Raji (cell line): ENCODE results near the gene PRR20B.
"Not testable (repeated sequence)": the region's sequence is repeated elsewhere in the genome, so short reads cannot be mapped to it uniquely, and the experiment has no call there.

ENCODE experiments used
- POLR2A ChIP-seq: IDR thresholded peaks from 2 replicates; pipeline ENCODE4 v1.6.1; 2011; ENCODE audit warnings: low read depth, low read length, control low read depth; ENCODE audit not compliant: insufficient read depth

PRR20B gene

GRCh38 chr13:57147188-57147587, at the start of gene PRR20B:
TSS of gene PRR20B (plus strand) at chr13:57147488. CDS start at chr13:57147875, 387 bp downstream.
- not testable (repeated sequence) for TF ChIP-seq POLR2A

GRCh38 chr13:57114945-57115344, 32.3 kb upstream of the PRR20B start:
- TF ChIP-seq POLR2A, result no peak

GRCh38 chr13:57123681-57124080, 23.6 kb upstream of the PRR20B start:
- no peak for TF ChIP-seq POLR2A

GRCh38 chr13:57128909-57129308, 18.4 kb upstream of the PRR20B start:
- TF ChIP-seq POLR2A, result no peak

- TF ChIP-seq POLR2A, result no peak
These were observed 11.2 kb upstream of the PRR20B start for GRCh38 chr13:57136093-57136492.

- no peak for TF ChIP-seq POLR2A
These were observed 9.7 kb upstream of the PRR20B start for GRCh38 chr13:57137585-57137984.

- TF ChIP-seq POLR2A, result no peak
These were observed 8.3 kb upstream of the PRR20B start for GRCh38 chr13:57138988-57139387.

- TF ChIP-seq POLR2A, result not testable (repeated sequence)
These were observed 6.9 kb upstream of the PRR20B start, which contains the start of gene PRR20A for GRCh38 chr13:57140235-57140968. TSS of gene PRR20A (plus strand) at chr13:57140918. CDS start at chr13:57141305, 387 bp downstream.

- not testable (repeated sequence) for TF ChIP-seq POLR2A
These were observed 6.5 kb downstream of the PRR20B start, which contains the start of gene PRR20C for GRCh38 chr13:57153761-57154160. TSS of gene PRR20C (plus strand) at chr13:57154061. CDS start at chr13:57154448, 387 bp downstream.

GRCh38 chr13:57160332-57160731, 13.0 kb downstream of the PRR20B start, which contains the start of gene PRR20D:
TSS of gene PRR20D (plus strand) at chr13:57160632. CDS start at chr13:57161019, 387 bp downstream.
- TF ChIP-seq POLR2A, result not testable (repeated sequence)

- TF ChIP-seq POLR2A, result not testable (repeated sequence)
These were observed 19.6 kb downstream of the PRR20B start, which contains the start of gene PRR20E for GRCh38 chr13:57166897-57167296. TSS of gene PRR20E (plus strand) at chr13:57167197. CDS start at chr13:57167584, 387 bp downstream.

- no peak for TF ChIP-seq POLR2A
These were observed 44.4 kb downstream of the PRR20B start for GRCh38 chr13:57191667-57192066.
